Esophagus squamous epithelium (tissue), 4 donors: ENCODE results near the gene SPEM3.

Source experiments
- POLR2A ChIP-seq, 4 donors: fragments of 450-650 bp; IDR thresholded peaks; one replicate each; pipeline ENCODE4 v1.6.1; 2017; ENCODE audit warnings: antibody characterized with exemption in 4 of 4, mild to moderate bottlenecking in 4 of 4, moderate library complexity in 3 of 4
- TF ChIP-seq, protein P1 (sequence below), 6 experiments: fragments of 450-650 bp in 4 of 6; fragments of 200-600 bp in 2 of 6; sonication (generic) in 2 of 6; IDR thresholded peaks; one replicate each; pipeline ENCODE4 v1.5.1; 2016 to 2019; ENCODE audit warnings: antibody characterized with exemption in 6 of 6, mild to moderate bottlenecking in 4 of 6, moderate library complexity in 4 of 6

DNA sequence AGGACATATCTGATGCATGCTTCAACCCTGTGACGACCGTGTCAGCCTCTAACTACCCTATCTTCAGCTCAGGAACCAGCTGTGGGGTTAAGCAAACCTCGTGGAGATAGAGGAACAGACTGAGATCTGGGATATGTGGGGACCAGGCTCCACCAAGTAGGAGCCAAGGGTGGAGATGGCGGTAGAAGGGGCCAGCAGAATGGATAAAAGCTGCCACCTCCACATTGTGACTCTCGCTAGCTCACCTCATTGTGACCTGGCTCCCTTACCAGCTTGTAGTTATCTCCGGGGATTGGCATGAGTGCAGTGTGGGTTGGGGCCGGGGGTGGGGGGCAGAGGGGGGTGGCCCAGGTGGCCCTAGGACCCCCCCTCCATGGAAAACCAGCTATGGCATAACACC lies 3.3 kb upstream of the SPEM3 start, which contains the start of gene SPEM2:
- TF ChIP-seq, protein P1, sequence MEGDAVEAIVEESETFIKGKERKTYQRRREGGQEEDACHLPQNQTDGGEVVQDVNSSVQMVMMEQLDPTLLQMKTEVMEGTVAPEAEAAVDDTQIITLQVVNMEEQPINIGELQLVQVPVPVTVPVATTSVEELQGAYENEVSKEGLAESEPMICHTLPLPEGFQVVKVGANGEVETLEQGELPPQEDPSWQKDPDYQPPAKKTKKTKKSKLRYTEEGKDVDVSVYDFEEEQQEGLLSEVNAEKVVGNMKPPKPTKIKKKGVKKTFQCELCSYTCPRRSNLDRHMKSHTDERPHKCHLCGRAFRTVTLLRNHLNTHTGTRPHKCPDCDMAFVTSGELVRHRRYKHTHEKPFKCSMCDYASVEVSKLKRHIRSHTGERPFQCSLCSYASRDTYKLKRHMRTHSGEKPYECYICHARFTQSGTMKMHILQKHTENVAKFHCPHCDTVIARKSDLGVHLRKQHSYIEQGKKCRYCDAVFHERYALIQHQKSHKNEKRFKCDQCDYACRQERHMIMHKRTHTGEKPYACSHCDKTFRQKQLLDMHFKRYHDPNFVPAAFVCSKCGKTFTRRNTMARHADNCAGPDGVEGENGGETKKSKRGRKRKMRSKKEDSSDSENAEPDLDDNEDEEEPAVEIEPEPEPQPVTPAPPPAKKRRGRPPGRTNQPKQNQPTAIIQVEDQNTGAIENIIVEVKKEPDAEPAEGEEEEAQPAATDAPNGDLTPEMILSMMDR (IDR thresholded peaks at IDR 0.05) = no peak
- TF ChIP-seq POLR2A (IDR thresholded peaks at IDR 0.05) = no peak
